Lung (tissue), 12 donors: ENCODE data around the gene COL1A1. TPM values are rescaled to one million over a fixed set of nuclear protein-coding genes. Genes with fewer than 3 reads are reported as not detected.

ENCODE experiments used
- ATAC-seq: fragments of 200-7000 bp; cut with Tn5 transposase; one replicate; pipeline ENCODE4 v1.9.1; 2020; ENCODE audit warnings: moderate number of reproducible peaks; ENCODE audit not compliant: insufficient read depth, low FRiP score
- DNase-seq, 3 donors: peaks; one replicate each; pipeline ENCODE4 v3.0.0-alpha.2; 2013 to 2017
- H3K27ac ChIP-seq, 2 donors: one replicate each; pipeline ENCODE4 v1.5.1; 2013; ENCODE audit warnings: mild to moderate bottlenecking in 2 of 2, moderate library complexity in 2 of 2, control low read depth in 1 of 2, inconsistent platforms in 1 of 2, low read depth in 1 of 2, low read length in 1 of 2
- H3K27me3 ChIP-seq, 3 donors: one replicate each; pipeline ENCODE4 v1.5.1; 2013; ENCODE audit warnings: low read length in 2 of 3; ENCODE audit not compliant: control insufficient read depth in 3 of 3, insufficient read depth in 3 of 3
- H3K36me3 ChIP-seq, 4 donors: one replicate each; pipeline ENCODE4 v1.5.1; 2013; ENCODE audit warnings: low read length in 4 of 4, mild to moderate bottlenecking in 1 of 4, moderate library complexity in 1 of 4; ENCODE audit not compliant: control insufficient read depth in 4 of 4, insufficient read depth in 4 of 4
- H3K4me1 ChIP-seq, 5 donors: one replicate each; pipeline ENCODE4 v1.5.1; 2013; ENCODE audit warnings: low read length in 5 of 5, mild to moderate bottlenecking in 2 of 5, moderate library complexity in 1 of 5; ENCODE audit not compliant: control insufficient read depth in 5 of 5, insufficient read depth in 5 of 5
- H3K4me3 ChIP-seq: one replicate; pipeline ENCODE4 v1.5.1; 2013; ENCODE audit warnings: mild to moderate bottlenecking, control low read depth, moderate library complexity
- H3K9ac ChIP-seq, 2 donors: one replicate each; pipeline ENCODE4 v1.5.1; 2013; ENCODE audit warnings: low read length in 2 of 2, control low read depth in 1 of 2; ENCODE audit not compliant: insufficient read depth in 1 of 2
- H3K9me3 ChIP-seq, 4 donors: one replicate each; pipeline ENCODE4 v1.5.1; 2013; ENCODE audit warnings: low read length in 3 of 4, mild to moderate bottlenecking in 1 of 4, moderate library complexity in 1 of 4; ENCODE audit not compliant: control insufficient read depth in 4 of 4, insufficient read depth in 3 of 4
- CTCF ChIP-seq: IDR thresholded peaks from 2 replicates; pipeline ENCODE4 v1.5.1; 2012; ENCODE audit warnings: mild to moderate bottlenecking; ENCODE audit errors: control extremely low read depth, extremely low read depth
- WGBS, 2 donors: extraction: QIAGEN DNeasy Blood & Tissue Kit; methylation state at CpG; one replicate each; pipeline ENCODE4 v1.1.7; 2013; 5-methylcytosine and 5-hydroxymethylcytosine counted together
- polyA plus RNA-seq, 2 donors: library from polyadenylated mRNA; stranded (reverse); fragments of 200-250 nt; gene quantifications; one replicate each; pipeline ENCODE4 v1.2.1, GENCODE V29; 2013
- total RNA-seq, 2 donors: library from RNA; depleted of rRNA in 1 of 2; stranded (reverse); fragments of >200 nt in 1 of 2; gene quantifications; one replicate each; pipeline ENCODE4 v1.2.1, GENCODE V29; 2014 to 2021
- donor health status: control.
- donor health status: control.
- donor health status: Bipolar disorder and iron deficiency.
- donor health status: healthy.
- donor health status: DM: yes; HTN: yes; CAD: no.

Gene COL1A1
- total and polyA plus RNA-seq, 4 donors: 30.5 to 1,330 (median 283) TPM

- Histone ChIP-seq H3K4me3 (no peak overlapping the region), H3K27ac (peak overlapping the region; percentile 62 to 71), H3K9me3 (no peaks in the 10 kb centered on the region), H3K27me3 (no peaks in the 10 kb centered on the region), H3K36me3 (no peaks in the 10 kb centered on the region), H3K9ac (no peak overlapping the region), H3K4me1 (peaks cover 0 to 21% (median 6%) of the 10 kb centered on the region in 5 donors)
- WGBS, 2 donors: 76 to 85% methylated on average over 6 of the region's 6 CpGs
- DNase-seq: no peak
- no peak for TF ChIP-seq CTCF
- ATAC-seq: no peak
Observed at GRCh38 chr17:50172936-50173334, 28.5 kb downstream of the COL1A1 start.

- no peak for TF ChIP-seq CTCF
- DNase-seq: no peak
- no peak for ATAC-seq
- Histone ChIP-seq H3K9me3 (no peaks in the 10 kb centered on the region), H3K27me3 (no peaks in the 10 kb centered on the region), H3K36me3 (no peaks in the 10 kb centered on the region), H3K27ac (peak overlapping the region in 1 of 2 donors; percentile 58), H3K9ac (no peak overlapping the region), H3K4me1 (peaks cover 0 to 13% (median 3%) of the 10 kb centered on the region in 5 donors), H3K4me3 (no peak overlapping the region)
- WGBS, 2 donors: 93 to 98% methylated on average over 11 of the region's 11 CpGs
Observed at GRCh38 chr17:50172130-50172529, 29.3 kb downstream of the COL1A1 start.

GRCh38 chr17:50171371-50172071, 29.9 kb downstream of the COL1A1 start:
- Histone ChIP-seq H3K4me3 (no peak overlapping the region), H3K27me3 (no peaks in the 10 kb centered on the region), H3K27ac (peak overlapping the region in 1 of 2 donors; percentile 58), H3K9me3 (no peaks in the 10 kb centered on the region), H3K36me3 (no peaks in the 10 kb centered on the region), H3K4me1 (peaks cover 0 to 9% (median 3%) of the 10 kb centered on the region in 5 donors), H3K9ac (no peak overlapping the region)
- no peak for ATAC-seq
- no peak for TF ChIP-seq CTCF
- DNase-seq: no peak
- 95 to 97% methylated on average over 17 of the region's 17 CpGs for WGBS, 2 donors
